GM21360 (cell line): ENCODE data around the gene CYP21A2.

Experiments used
- ATAC-seq: cut with Tn5 transposase; IDR thresholded peaks from one replicate; pipeline ENCODE4 v1.9.1; 2021; ENCODE audit warnings: mild to moderate bottlenecking, moderate library complexity; ENCODE audit not compliant: unreplicated experiment

CYP21A2 gene

GRCh38 chr6:32081168-32081990, 43.2 kb downstream of the CYP21A2 start:
- ATAC-seq: no peak

GRCh38 chr6:32082478-32082877, 44.3 kb downstream of the CYP21A2 start:
- no peak for ATAC-seq

DNA sequence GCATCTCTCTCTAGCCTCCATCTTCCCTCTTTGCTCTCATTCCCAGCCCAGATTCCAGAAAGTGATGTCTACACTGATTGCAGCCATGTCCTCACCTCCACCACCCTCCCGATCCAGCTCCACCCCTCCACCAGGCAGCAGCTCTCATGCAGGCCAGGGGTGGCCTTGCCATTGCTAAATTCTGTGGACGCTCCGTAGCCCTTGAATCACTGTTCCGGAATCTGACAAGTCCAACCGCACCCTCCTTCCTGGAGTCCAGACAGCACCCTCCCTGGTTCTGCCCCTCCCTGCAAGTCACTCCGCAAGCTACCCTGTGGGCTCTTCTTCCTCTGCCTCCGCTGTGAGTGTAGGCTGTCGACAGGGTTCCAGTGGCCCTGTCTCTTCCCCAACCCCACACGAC, 44.7 kb downstream of the CYP21A2 start:
- ATAC-seq: no peak

GRCh38 chr6:32083812-32084768, 45.9 kb downstream of the CYP21A2 start:
- ATAC-seq: no peak

DNA sequence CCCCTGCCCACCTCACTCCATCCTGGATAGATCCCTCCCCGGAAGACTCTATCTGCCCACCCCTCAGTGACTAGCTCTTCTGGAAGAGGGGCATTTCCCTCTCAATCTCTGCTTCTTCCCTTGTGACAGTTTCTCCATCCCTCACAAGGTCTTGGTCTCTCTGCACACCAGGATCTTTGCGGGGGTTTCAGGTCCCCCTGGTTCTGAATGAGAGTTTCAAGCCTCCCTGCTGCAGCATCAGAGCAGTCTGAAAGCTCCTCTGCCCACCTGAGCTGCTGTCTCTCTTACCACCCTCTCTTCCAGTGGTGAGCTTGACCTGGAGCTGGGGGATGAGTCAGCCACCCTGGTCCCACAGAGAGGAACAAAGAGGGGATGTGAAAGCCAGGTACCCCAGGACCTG, 46.6 kb downstream of the CYP21A2 start:
- ATAC-seq: no peak

DNA sequence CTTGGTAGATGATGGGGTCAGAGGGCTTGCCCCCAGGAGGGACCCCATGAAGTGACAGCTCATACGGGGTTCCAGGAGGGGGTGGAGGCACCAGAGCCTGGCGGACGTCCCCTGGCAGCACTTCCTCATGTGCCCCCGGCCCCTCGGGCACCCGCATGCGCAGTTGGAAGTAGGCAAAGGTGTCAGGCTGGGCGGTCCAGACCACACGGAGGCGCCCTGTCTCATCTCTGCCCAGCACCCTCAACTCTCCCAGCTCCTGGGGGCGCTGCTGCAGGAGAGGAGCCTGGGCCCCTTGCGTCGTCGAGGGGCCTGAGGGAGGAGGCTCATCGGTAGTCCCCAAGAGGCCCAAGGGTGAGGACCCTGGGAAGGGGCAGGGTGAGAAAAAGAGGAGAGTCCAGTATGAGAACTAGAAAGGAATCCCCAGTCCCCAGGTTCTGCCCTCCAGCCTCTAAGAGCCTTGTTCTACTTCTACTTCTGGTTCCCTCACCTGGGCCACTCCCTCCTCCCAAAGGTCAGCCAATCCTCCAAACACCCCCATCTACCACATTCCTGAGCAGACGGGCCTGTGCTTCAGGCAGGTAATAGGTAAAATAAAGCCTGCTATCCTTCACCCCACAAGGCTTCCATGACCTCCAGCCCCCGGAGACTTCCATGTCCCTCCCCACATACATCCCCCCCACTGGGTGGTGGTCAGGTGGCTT, 47.7 kb downstream of the CYP21A2 start:
- no peak for ATAC-seq

- ATAC-seq: no peak
Observed at GRCh38 chr6:32086661-32087573, 48.7 kb downstream of the CYP21A2 start.

GRCh38 chr6:32087574-32088486, 49.6 kb downstream of the CYP21A2 start:
- no peak for ATAC-seq

GRCh38 chr6:32088487-32089049, 50.4 kb downstream of the CYP21A2 start:
- ATAC-seq: no peak

DNA sequence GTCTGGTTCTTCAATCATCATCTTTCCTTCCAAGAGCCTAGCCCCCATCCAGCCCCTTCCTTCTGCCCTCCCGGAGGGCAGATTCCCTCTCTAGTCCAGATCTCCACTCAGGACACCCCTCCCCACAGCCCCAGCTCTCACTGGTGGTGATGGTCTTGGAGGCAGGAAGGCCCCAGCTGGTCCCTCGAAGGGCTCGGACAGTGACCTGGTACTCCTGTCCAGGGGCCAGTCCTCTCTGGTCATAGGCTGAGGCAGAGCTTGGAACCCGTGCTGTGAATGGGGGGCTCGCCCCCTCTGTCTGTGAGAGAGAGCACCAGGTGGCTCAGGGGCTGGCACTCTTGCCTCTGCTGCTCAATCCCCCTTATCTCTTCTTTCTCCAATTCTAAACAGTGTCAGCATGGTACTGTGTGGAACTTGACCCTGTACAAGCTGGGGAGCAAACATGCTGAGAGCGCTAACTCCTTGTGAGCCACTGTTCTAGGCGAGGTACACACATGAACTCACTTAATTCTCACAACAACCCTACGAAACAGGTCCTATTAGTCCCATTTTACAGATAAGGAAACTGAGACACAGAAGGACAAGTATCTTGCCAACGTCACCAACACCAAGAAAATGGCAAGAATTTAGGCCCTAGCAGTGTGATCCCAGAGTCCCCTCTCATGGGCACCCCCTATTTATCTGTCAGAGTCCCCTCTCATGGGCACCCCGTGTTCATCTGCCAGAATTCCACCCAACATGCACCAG, 51.0 kb downstream of the CYP21A2 start:
- ATAC-seq: no peak
